NCI-H2081 (cell line): ENCODE measurements around the gene IL17REL.

ENCODE experiments used
- DNase-seq, 2 experiments: peaks; one replicate each; lab custom pipeline; 2025; lab: John Stamatoyannopoulos, UW

Gene IL17REL

DNA sequence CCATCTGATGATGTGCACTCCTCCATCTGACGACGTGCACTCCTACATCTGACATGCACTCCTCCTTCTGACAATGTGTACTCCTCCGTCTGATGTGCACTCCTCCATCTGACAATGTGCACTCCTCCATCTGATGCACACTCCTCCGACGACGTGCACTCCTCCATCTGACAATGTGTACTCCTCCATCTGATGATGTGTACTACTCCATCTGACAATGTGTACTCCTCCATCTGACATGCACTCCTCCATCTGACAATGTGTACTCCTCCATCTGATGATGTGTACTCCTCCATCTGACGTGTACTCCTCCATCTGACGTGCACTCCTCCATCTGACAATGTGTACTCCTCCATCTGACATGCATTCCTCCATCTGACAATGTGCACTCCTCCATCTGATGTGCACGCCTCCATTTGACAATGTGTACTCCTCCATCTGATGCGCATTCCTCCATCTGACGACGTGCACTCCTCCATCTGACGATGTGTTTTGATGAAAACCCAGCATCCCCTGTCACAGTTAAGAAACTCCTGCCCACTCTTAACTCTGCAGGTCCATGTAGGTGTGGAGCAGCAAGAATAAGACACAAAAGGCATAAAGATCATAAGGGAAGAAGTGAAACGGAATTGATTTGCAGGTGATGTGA is 9.7 kb upstream of the IL17REL start:
- DNase-seq, result no peak

DNA sequence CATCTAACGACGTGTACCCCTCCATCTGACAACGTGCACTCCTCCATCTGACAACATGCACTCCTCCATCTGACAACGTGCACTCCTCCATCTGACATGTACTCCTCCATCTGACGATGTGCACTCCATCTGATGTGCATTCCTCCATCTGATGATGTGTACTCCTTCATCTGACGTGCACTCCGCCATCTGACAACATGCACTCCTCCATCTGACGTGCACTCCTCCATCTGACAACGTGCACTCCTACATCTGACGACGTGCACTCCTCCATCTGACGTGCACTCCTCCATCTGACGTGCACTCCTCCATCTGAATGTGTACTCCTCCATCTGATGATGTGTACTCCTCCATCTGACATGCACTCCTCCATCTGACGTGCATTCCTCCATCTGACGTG is 8.0 kb upstream of the IL17REL start:
- no peak for DNase-seq

DNA sequence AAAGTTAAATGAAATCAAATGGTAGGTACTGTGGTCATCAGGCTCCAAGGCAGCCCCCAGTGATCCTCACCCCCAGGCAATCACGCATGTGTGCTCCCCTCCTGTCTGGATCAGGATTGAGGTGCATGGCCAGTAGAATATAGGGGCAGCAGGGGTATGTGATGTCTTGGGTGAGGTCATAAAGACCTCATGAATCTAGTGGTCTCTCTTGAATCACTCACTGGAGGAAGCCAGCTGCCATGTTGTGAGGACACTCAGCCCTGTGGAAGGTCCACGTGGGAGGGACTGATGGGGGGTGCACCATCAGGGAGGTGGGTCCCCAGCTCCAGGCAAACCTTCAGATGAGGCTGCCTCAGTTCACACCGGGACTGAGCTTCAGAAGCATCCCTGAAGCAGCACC is 6.8 kb upstream of the IL17REL start:
- no peak for DNase-seq

DNA sequence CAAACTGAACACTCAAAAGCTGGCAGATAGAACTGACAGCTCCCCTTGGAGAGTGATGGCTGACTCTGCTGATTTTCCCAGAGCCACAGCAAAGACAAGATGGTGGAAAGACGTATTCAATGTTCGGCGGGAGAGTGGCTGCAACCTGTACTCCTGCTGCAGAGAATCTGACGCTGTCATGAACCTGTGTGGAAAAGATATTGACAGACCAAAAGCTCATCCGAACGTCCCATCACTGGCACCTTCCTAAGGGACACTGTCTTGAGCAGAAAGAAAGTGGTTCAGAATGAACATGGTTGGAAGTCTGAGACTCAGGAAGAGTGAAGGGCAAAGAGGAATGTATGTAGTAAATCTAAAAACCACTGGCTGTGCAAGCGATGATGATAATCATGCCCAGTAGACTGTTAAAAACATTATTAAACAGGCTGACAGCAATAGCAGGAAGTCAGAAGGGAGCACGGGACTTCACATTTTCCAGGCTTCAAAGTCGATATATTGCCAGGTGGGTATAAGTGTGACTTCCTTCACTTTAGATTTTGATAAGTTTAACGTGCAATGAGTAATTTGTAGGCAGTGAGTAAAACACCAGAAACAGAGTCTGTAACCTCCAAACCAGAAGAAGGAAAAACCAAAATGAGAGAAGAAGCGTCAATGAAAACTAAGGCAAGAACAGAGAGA is 6.2 kb upstream of the IL17REL start:
- no peak for DNase-seq

DNA sequence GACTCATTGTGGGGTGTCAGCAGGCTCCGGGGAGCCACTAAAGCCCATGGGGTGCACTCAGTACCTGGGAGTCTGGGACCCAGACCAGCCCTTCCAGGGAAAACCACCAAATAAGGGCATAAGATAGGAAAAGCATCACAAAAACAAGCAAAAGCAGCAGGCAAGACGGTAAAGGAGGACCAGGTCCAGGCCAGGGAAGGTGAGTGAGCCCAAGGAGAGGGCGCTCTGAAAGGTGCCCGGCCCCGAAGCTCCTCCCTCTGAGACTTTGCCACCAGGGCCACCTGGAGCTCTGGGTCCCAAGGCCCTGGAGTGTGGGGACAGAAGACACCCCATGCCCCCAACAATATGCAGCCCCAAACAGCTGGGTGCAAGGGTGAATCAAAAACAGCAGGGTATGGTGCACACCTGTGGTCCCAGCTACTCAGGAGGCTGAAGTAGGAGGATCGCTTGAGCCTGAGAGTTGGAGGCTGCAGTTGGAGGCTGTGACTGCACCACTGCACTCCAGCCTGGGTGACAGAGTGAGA is 5.2 kb upstream of the IL17REL start:
- no peak for DNase-seq

DNA sequence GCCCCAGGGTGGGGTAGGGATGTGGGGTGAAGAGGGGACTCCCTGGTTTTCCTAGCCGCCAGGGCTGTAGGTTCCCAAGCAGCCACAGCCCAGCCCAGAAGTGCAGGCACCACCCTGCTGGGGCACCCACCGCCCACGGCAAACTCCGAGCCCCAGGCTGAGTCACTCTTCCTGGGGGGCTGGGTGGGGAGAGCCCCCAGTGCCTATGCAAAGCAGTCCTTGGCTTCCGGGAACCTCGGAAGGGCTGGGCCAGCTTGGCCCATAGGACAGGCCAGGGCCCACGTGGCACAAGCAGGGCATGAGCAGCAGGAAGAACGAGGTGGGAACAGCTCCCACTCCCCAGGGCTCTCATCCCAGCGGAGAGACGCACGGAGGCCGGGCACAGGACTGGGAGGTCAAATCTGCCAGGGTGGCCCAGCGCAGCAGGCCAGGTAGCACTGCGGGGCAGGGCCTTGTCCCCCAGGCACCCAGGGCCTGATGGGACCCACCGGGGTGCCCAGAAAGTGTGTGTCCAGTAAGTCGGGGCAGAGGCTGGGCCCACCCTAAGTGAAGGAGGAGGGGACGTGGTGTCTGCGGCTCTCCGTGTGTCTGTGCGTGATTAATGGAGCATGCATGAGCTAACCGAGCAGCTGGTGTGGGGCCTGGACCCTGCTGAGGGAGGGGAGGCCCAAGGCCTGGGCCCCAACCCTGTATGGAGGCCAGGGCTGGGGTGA is 4.6 kb upstream of the IL17REL start:
- no peak for DNase-seq

DNA sequence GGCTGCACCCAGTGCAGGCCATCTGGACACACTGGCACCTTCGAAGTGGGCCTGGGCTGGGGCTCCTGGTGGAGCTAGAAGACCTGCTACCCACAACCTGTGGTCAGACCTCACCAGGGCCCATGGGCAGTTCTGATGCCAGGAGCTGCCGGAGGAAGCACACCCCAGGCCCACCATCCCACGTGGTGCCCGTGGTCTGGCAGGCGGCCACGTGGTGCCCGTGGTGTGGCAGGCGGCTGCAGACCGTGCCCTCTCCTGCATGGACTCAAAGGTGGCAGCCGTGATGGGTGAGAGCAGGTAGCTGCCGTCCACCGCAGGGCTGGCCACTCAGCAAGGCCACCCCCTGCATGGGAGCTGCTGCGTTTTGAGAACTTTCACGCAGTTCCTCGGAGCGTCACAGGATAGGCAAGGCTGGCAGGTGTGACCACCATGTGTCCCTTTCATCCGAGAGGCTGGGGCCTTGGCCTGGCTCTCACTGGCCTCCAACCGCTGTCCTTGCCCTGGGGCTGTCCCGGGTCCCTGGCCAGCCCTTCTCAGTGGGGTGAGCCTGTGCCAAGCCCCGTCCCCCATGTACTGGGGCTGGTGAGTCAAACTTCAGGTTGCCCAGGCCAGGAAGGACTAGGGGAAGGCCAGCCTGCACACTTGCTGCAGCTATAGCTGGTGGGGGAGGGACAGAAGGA is 3.9 kb upstream of the IL17REL start:
- no peak for DNase-seq

DNA sequence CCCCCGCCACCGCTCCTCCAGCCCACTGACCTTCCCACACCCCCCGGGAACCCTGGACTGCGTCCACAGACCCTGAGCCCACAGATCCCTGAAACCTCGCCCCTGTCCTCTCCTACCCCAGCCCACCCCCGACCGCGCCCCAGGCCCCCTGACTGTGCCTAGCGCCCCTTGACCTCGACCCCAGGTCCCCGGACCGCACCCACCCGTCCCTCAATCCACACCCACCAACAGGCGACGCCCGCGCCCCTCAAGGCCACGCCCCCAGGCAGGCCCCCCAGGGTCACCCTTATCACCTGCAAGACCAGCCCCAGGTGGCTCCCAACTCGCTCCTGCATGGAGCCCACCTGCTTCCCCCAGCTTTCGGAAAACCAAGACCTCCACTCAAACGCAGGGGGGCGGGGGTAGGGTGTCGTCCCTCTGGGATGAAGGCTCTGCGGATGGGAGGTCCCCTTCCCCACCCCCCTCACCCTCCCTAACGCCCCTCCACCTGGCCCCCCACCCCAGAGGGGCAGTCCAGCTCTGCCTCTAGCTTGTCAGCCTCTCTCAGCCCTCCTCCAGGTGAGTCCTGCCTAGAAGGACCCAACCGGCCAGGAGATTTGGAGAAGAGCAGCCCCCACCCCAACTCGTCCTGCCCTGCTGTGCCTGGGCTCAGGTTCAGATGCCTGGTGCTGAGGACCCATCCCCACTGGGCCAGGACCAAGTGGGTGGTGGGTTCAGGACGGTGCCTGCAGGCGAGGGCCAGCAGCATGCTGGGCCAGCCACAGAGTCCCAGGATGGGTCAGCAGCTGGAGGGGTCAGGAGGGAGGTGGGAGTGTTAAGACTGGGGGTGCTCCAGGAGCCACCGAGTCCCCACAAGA is 3.1 kb upstream of the IL17REL start:
- no peak for DNase-seq

DNA sequence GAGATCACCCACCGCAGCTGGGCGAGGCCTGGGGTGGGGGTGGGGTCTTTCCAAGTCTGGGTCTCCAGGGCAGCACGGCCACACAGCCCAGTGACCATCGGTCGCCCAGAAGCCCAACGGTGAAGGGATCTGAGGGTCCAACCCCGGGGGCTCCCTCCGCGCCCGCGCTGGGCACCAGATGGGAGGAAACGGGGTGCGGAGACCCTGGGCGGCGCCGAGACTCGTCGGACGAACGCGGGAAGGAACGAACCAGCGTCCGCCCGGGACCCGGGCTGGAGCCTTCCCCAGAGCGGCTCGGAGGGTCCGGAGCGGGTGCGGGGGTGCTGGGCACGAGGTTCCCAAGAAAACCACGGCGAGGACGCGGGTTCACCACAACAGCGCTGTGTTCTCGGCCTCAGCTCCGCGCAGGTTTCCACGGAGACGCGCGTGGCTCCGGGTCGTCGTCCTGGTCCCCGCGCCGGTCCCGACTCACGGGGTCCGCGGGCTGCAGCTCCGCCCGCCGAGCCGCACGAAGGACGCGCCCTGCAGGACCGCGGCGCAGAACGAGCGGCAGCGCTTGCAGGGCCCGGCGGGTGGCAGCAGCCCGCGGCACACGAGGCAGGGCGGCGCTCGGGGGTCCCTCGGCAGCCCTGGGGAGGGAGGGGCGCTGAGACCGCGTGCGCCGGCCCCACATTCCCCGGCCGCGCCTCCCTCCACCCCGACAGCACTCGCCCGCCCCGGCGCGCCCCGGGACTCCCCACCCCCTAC is 2.3 kb upstream of the IL17REL start:
- no peak for DNase-seq

DNA sequence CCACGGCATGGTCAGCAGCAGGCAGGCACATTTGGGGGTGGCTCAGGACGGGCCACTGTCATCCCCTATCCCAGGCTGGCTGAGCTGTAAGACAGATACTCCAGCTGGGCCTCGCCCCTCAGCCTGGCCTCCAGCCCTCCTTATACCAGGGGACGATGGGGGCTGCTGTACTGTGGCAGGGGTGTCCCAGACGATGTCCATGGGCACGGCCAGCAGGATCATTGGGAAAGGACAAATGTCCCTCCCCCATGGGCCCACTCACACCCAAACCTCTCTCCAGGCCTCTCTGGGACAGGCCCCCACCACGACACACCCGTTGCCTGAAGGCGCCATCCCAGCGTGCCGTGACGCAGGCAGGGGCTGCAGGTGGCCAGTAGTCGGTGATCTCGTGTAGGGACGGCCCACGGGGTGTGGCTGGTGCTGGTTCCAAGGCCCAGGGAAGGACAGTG is 1.5 kb upstream of the IL17REL start:
- no peak for DNase-seq

DNA sequence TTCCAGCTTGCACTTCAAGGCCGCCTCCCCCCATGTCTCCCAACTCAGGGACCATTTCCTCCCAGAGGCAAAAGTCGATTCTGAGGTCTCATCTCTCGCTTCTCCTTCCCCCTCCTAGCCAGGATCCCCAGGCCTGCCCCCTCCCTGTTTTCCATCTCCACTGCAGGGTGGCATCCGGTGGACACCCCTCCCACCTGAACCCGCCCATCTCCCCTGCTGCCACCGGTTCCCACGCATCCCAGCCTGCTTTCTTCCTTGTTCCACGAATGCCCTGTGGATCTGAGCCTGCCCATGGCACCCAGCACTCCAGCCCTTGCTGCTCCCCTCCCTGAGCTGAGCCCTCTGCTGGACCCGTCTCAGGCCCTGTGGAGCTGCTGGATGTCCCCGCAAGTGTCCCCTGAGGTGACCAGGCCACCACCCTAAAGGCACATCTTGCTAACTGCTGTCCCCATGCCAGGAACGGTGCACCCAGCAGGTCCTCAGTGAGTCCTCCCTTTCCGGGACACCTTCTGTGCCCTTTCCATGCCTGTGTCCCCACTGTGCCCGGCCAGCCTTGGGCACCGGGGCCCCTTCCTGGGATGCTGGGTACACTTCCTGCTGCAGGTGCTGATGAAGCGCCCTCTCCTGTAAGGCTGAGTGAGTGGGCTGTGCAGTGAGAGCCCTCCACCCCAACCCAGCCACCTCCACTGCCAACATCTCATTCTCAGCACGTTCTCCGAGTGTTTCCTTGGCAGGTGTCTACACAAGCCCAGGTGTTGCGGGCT is 936 bp downstream of the IL17REL start:
- no peak for DNase-seq

DNA sequence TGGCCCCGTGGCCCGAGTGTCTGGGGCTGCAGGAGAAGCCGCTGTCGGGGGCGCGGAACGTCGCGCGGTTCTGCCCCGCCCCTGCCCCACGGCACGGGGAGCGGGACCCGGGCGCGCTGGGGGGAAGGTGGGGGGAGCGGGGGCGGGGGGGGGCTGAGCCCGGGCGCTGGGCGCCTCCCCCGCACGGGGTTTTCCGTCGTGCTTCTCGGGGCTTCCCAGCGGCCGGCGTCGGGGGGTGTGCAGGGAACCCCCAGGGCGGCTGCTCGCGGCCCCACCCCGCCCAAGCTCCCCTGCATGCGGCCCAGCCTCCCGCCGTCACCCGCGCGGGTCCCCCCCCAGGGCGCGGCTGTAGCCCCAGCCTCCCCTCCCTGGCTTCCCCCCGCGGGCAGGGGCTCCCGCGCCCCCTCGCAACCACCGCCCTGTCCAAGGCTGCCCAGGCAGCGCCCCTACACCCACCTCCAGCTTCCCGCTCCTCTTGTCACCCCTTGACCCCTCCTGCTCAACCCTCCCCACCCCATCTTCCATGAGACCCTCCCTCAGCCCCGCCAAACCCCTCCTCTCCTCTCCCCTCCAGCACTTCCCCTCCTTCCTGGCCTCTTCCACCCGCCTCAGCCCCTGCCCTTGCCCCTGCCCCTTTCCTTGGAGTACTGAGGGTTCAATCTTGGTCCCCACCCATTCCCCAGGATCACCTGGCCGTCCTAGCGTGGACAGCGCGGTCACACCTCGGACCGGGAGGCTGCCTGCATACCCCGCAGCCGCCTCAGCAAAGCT is 1.7 kb downstream of the IL17REL start:
- no peak for DNase-seq

DNA sequence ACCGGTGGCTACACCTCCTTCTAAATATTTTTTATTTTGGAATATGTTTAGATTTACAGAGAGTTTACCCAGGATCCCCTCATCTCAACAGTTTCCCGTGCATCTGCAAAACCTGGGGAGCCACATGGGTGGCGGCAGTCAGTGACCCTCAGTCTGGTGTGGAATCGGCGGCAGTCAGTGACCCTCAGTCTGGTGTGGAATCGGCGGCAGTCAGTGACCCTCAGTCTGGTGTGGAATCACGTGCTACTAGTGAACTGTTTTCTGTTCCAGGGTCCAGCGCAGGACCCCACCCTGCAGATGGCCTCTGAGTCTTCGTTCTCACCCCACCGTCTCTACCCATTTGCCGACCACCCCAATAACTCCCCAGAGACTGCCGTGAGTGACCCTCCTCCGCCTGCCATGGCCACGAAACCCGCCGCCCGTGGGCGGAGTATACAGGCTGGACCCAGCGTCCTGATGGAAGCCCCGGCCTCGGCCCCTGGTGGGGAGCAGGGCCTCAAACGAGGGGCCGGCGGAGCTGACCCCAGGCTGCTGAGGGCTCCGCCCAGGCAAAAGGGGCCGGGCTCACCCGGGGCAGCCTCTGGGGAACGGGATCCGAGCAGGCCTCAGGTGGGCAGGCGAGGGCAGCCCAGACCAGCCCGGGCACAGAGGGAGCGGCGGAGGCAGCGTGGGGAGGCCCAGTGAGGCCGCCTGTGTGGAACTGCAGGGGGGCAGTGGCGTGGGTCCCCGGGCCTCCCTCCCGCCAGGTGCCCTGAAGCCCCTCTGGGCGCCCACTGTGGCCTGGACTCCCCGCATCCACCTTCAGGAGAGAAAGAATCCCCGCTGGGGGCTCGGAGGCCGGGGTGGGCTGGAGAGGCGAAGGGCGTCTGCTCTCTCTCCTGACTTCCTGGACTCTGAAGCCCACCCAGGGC is 2.5 kb downstream of the IL17REL start:
- no peak for DNase-seq

DNA sequence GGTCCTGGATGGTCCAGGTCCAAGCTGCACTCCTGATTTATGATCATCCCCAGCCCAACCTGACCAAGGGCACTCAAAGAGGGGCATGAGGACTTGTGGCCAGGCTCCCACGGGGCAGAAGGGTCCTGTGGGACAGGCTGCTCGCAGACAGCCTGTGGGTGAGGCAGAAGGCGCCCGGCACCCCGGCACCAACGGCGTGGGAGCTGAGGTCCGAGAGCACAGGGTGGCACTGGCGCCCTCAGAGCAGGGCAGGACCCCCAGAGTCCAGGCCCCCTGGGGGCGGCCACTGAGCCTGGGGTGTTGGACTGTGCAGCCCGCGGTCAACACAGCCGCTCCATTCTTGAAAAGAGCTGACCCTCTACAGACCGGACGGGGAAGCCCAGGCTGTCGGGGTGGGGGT is 3.3 kb downstream of the IL17REL start:
- no peak for DNase-seq

DNA sequence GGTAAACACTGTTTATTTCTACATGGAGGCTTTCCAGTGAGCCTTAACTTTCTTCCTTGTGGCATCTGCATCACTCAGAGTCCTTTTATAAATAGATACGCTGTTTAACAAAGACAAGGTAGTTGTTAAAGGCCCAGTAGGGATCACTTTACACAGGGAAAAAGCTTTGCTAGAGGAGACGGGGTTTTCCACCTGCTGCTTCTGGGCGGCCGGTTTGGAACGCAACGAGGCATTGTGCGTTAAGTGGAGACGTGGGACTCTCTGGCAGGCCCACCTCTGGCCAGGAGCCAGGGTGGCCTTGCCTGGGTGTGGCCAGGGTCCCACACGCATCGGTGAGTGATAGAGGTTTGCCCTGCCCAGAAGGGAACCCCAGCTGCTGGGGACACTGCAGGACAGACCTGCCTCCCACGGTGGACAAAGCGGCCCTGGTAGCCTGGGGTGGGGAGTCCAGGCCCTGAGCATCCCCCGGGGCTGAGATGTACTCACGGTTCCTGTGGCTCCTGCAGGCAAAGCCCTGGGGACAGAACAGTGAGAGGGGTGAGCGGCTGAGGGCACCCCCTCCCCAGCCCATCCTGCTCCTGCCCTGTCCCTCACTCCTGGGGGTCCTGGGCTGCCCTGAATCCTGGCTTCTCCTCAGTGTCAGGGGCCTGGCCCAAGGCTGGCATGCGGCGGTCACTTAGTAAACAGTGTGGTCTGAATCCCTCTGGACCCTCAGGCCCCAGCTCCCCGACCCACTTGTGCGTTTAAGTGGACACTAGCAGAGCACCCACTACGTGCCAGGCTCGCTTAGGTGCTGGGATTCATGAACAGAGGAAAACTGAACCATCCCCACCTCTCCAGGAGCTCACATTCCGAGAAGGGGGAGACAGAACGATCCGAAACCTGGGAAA is 4.2 kb downstream of the IL17REL start:
- DNase-seq, result peak; percentile 73 to 86

DNA sequence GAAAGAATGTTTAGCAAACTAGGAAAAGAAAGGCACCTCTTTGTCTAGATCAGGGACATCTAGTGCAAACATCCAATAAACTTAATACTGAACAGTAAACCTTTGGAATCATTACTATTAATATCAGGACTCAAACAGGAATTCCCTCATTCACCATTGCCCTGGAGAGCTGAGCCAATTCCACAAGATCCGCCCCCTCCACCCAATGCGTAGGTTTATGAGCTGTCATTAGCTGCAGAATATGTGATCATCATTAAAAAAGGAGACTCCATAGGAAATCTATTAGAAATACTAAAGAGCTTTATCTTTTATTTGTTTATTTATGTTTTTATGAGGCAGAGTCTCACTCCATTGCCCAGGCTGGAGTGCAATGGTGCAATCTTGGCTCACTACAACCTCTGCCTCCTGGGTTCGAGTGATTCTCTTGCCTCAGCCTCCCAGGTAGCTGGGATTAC is 5.5 kb downstream of the IL17REL start:
- no peak for DNase-seq

DNA sequence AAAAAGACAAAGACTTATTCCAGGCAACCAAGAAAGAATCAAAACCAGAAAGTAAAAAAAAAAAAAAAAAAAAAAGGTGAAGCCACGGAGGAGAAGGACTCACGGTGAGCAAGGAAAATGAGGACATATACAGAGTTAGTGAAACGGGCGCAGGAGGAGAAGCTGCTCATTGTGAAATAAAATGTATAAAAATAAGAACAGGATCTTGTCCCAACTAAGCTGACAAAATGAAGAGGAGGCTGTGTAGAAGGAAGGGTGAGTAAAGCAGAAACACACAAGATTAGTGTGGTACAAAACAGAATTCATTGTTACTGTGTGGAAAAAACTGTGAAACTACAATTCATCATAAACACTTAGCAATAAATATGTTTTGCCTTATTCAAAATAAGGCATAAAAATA is 7.6 kb downstream of the IL17REL start:
- no peak for DNase-seq
